HG02852 (cell line): ENCODE data around the gene SORCS1.

Experiments used
- ATAC-seq: cut with Tn5 transposase; IDR thresholded peaks from one replicate; pipeline ENCODE4 v1.9.1; 2021; ENCODE audit warnings: mild to moderate bottlenecking, moderate library complexity; ENCODE audit not compliant: unreplicated experiment

The SORCS1 gene

DNA sequence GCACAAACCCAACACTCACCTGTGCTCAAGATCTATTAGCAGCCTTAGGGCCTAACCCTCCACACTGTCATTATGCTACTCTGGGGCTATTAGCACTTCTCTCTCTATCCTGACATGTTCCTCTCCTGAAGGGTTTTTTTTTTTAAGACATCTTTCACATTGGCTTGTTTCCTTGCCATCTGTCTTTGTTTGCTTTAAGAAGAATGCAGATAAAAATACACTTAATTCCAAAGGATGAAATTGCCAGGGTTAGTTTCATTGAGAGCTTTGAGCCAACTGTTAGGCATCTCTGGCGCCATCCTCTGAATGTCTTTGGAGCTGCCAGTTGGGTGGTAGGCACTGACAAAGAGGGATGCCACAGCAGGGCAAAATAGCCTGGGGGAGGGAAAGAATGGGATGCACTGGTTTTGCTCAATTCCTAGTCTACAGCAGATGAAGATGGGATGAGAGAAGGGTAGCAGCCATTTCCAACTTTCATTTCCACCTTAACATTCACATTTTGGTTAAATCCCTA lies 399.2 kb downstream of the SORCS1 start:
- ATAC-seq: no peak

DNA sequence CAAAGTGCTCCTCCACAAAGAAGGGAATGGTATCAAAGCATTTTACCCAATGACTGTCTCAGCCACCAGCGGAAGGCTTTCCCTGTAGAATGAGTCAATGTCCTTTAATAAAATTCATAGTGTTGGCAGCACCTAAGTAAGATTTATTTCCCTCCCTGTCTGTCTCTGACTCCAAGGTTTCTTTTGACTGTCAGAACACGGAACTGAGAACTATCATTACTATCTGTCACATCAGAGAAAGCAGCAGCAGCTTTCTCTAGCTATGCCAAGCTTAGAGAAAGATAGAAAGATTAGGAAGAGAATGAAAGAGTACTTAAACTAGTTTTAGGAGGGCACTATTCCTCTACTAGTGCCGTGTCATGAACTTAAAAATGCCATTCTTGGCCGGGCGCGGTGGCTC lies 400.1 kb downstream of the SORCS1 start:
- ATAC-seq: no peak

DNA sequence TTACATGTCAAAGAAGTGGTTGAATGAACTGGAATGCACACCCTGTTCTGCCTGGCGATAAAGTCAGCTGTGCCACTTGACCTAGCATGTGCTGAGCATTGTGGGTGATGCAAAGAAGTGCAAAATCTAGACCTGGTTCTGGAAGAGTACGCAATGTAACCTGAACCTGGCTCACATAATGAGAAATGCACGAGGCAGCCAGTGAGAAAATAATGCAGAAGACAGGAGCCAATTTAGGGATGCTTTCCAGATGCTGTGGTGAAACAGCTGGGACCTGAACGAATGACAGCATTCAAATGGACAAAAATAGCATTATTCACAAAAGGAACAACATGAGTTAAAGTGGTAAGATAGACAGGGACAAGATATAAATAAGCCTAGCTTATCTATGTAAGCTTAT lies 402.6 kb downstream of the SORCS1 start:
- no peak for ATAC-seq

DNA sequence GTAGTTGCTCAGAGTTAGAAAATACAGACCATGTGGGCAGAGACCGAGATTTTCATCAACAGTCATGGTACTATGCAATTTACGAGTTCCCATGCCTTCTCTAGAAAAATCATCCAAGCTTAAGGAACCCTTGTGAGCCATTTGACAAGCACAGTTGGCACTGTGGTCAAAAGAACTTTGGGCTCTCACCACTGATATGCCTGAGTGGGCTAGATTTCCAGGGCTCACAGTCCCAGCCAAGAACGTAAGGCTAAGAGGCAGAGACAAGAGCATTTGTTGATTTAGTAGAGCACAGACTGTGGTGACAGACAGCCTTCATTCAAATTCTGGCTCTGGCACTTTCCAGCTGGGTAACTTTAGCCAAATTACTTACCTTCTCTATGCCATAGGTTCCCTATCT lies 407.0 kb downstream of the SORCS1 start:
- ATAC-seq: no peak

DNA sequence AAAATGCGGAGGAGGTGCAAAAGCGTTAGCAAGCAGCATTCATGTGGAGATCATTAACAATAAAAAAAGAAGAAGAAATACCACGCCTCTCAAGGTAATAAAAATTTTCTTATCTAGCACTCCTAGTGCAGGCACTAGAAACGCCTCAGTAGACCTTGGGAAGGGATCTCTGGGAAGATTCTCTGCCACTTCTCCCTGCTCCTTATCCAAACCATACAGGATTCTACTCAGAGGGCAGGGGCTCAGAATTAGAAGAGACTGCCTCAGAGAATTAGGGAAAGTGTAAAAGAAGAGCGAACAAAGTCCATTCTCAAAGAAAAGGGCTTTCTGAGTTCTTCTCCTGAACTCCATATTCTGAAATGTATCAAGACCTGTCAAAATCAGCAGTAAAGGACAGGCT lies 413.4 kb downstream of the SORCS1 start:
- ATAC-seq: no peak

DNA sequence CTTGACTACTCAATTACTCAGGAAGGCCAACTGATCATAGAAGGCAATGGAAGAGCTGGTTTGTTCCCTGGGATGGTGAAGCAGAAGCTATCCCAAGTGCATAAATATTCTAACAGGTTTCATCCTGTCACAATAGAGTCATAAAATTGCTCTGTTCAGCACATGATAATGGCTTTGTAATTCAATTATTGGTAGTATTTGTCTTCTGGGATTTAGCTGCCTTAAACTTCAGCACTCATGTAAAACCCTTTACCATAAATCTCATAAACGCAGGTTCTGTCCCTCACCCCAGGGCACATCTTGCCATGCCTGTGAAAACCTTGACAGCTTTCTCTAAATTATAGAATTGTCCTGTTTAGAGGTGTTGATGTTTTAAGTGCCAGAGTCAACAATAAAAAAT lies 417.6 kb downstream of the SORCS1 start:
- no peak for ATAC-seq

DNA sequence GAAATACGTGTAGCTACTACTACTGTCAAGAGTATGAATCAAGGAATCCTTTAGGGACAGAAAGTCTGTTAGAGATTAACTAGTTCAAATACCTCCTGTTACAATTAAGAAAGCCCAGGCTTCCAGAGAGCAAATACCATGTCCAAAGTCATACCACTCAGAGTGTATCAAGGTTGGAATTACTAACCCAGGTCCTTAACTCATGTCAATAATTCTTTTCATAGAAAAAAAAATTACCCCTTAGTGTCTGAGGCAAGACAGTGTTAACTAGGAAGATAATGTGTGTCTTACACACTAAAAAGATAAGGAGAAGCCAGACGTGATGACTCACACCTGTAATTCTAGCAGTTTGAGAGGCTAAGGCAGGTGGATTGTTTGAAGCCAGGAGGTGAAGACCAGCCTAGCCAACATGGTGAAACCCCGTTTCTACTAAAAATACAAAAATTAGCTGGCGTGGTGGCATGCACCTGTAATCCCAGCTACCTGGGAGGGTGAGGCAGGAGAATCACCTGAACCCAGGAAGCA lies 423.4 kb downstream of the SORCS1 start:
- ATAC-seq: no peak

DNA sequence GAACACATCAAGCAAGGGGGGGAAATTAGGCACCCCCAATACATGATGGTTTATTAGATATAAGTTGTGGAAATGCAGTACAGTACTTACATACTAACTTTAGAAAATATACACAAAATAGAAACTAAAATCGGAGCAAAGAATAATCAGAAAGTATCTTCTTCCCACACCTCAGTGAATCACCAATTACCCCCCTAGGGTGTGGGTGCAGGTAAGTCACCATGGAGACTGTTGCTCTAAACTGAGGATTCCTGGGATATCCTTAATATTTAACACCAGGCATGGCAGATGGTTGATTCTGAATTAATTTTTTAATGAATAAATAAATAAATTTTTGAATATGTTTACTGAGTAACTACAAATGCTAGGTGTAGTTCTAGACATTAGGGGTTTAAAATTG lies 424.4 kb downstream of the SORCS1 start:
- ATAC-seq: no peak

DNA sequence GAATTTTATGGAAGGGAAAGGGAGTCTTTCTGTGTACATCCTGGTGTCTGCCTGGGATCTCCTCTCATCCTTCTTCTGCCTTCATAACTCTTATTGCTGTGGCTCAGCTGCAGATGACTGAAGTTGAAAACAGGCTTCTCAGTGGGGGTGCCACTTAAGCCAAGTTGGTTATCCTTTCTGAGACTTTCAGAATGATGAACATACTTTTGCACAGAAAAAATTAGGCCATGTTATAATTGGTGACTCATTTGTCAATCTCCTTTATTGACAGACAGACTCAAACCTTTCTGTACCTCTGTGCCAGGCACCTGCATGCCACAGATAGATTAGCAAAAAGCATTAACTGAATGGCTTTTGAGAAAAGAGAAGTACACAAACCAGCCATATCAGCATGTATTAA lies 430.3 kb downstream of the SORCS1 start:
- ATAC-seq: no peak

DNA sequence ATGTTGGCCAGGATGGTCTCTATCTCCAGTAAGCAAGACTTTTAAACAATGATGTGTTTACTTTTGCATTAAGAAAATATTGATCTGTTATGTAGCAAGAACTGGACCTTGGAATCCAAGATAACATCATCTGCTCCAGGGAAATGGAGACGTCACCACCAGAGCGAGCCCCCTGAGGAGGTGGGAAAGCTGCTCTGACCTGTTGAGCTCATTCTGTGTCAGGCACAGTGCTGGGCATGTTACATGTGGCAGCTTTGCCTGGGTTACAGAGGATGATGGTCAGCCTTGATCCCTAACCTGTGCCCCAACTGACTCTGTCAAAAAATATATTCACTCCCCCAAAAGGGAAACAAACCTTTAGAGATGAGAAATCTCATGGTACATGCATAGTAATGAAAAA lies 436.3 kb downstream of the SORCS1 start:
- no peak for ATAC-seq

DNA sequence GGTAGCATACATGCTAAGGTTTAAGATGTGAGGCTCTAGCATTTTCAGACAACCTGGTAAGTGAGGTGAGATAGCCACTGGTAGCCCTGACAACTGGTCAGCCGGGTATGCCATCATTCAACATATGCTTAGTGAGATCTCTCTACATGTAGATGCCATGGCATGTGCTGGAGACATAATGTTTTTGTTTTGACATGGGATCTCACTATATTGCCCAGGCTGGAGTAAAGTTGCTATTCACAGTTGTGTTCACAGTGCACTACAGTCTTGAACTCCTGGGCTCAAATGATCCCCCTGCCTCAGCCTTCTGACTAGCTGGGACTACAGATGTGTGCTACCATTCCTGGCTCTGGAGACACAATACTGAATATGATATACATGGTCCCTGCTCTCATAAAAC lies 437.3 kb downstream of the SORCS1 start:
- ATAC-seq: no peak

DNA sequence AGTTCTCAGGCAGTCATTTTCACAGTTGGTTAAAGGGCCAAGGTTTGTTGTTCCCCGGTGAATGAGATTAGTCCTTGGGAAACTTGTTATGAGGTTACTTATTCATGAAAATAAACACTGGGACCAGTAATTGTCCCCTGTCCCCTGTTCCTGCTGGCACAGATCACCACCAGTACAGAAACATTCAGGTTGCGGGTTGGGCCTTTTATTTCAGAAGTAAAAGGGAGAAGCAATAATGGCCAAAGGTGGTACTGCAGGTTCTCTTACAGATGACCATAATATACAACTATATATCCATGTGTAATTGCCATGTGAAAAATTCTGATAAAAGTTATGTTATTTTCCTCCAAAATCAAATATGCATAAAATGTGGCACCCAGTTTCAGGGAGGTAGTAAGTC lies 442.0 kb downstream of the SORCS1 start:
- ATAC-seq: no peak

DNA sequence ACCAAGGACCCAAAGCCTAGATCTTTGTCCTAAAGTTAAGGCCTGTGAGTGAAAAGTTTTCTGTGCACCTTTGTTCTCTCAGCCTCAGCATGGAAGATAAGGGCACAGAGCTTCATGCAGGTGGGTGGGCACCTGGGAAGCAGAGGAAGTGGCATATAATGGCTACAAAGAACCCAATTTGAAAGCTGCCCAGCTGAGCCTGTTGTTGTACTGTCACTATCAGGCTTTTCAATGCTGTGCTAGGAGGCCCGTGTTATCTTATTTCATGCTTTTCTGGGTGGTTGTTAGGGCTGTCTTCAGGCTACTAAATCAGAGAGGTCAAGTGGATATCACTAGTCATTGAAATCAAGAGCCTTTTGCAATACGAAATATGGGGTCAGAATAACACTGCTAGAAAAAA lies 443.8 kb downstream of the SORCS1 start:
- no peak for ATAC-seq

DNA sequence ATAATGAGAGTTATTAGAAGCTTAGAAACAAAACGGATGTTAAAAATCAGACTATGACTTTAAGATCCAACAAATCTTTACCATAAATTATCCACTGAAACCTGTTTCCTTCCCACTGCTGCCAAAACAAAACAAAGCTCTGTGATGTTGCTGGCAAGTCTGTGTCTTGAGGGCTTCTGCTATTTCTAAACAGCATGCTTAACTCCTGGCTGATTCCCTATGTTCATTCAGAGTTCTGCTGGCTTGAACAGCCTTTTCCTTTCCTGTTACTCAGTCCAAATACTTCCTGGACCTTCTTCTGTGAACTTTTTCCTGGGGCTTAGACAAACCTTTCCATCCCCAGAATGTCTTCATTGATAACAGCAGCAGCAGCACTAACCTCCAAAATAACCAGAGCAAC lies 448.1 kb downstream of the SORCS1 start:
- ATAC-seq: no peak

DNA sequence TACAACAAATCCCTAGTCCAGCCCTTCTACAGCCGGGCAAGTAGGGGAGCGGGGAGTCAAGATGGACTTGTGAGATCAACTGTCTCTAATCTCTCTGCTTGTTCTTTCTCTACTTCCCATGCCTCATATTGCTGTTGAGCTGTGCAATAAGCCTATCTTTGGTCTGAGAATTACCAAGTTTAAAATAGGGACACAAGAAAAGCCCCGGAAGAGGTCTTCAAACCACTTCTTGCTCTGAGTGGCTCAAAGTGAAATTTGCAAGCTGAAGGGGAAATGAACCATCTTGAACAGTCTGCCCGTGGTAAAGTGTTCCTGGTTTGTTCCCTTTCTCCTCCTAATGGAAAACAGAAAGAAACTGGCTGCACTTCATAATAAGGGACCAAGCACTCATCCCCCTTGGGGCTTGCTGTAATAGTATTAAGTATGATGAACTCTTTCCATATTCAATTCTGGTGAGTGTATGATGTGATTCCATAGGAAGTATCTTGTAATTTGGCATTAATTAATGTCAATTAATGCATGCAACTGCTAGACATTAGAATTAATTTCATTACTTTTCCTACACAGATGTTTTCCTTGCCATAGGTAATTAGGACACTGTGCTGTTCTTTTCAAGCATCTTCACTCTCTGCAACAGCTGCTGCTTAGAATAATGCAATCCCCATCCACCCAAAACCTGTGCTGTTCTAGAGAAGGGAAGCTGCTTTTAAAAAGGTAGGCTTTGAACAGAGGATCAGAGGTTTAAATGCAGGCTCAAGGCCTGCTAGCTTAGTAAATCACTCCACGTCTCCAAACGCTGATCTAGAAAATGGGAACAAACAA lies 449.6 kb downstream of the SORCS1 start:
- ATAC-seq: no peak

DNA sequence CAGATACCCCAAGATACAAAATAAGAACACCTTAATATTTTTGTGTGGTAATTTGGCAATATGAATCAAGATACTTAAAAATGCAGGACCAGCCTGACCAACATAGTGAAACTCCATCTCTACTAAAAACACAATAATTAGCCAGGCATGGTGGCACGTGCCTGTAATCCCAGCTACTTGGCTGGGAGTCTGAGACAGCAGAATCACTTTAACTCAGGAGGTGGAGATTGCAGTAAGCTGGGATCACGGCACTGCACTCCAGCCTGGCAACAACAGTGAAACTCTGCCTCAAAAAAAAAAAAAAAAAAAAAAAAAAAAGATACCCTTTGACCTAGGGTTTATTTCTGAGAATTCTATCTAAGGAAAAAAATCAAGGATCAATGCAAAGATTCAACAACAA lies 450.7 kb downstream of the SORCS1 start:
- no peak for ATAC-seq

DNA sequence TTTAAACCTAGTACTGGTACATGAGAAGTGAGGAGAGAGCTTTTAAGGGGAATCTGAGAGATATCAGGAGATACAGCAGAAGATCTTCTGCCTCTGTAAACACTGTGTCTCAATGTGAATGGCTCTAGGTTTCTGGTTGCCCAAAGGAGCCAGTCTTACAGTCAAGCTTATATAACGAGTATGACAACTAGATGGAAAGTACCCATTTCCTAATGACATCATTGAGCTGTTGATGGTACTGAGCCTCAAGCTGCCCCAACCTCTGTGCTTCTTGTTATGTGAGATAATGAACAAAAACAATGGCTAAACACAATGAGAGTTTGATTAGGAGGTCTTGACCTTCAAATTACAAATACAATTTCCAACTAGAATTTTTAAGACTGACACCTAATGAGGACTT lies 451.5 kb downstream of the SORCS1 start:
- ATAC-seq: no peak

DNA sequence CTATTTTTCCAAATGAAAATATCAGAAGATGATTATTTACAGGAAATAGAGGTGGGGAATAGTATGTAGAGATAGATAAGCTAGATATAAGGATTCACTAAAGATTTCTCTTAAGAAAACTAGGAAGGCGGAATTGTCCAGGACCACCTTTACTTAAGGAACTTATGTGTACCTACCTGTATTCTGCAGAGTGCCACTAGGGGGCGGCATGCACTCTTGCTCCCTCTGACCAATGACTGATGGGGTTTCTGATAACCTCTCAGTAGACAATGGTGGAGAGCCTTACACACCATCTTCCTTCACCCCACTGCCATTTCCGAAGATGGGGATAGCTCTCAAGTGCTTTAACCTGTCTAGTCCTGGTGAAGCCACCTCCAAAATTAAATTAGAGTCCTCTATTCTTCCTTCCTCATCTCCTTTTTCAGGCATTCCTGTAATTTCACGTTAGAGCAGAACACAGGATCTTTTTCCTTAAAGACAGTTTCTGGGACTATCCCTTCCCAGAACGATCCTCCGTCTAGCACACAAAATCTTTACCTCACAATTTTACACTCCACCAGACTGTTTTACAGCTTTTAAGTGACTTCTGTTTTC lies 453.1 kb downstream of the SORCS1 start:
- ATAC-seq: peak; percentile 85

DNA sequence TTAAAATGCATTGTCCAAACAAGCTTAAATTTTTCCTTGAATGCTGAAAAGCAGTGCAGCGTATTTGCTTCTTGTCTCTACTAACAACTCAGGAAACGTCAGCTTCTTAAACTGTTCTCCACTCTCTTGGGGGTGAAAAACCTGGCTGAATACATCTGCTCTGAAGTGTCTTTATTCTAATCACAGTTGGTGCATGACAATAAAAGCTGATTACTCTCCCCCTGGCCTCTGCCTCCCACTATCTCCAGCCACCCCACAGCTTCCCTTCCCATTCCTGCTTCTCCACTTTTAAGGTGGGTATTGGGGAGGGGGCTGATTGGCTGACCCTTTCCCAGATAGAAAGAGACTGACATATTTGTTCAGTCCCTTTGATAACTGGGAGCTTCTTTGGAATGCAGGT lies 456.0 kb downstream of the SORCS1 start:
- ATAC-seq: no peak

DNA sequence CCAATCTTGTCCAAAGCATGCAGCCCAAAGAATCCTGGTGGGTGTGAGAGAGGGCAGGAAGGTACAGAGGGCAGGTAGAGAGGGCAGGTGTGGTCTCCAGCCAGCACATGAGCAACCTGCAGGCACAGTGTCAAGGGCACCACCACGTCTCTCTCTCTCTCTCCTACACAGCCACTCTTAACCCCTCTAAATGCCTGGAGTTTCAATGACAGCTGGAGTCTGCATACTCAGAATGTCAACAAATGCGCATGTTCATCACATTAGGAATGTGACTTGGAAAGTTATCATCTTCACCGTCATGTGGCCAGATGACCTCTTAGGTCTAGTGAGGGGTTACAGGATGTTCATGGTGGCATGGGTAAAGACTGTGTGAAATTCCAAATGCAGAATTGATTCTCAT lies 456.8 kb downstream of the SORCS1 start:
- ATAC-seq: no peak

DNA sequence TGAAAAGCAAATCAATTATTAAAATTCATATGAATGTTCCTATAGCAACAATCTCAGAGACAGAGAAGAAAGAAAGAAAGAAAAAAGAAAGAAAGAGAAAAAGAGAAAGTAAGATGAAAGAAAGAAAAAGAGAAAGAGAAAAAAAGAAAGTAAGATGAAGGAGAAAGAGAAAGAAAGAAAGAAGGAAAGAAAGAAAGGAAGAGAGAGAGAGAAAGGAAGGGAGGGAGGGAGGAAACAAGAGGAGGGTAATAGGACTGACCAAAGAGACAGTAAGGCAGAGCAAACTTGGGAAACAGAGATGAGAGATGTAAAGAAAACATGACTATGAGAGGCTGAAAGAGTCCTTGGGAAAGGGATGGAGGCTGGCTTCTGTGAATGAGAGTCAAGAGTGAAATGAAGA lies 458.4 kb downstream of the SORCS1 start:
- ATAC-seq: no peak

DNA sequence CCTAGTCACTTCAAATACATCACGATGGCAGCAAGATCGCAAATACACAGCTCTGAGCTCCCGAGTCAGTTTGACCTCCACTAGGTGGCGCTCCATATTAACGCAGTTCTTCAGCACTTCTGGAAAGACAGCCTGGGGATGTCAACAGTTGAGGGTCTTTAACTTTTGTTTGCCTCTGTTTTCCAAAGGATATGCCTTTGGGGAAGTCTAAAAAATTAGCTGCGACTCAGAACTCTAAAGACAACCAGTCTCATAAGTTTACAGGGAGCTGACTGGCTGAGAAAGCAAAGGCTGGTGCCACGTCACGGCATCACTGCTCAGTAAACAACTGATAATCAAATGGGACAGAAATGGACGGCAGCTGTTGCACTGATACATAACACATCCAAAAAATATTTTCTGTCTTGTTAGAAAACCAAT lies 458.8 kb downstream of the SORCS1 start:
- peak; percentile 80 for ATAC-seq
